NCI-H146 (cell line): ENCODE data around the gene PLA2G2F.

ENCODE experiments used
- DNase-seq: peaks from one replicate; lab custom pipeline; 2025; lab: John Stamatoyannopoulos, UW

PLA2G2F gene

DNA sequence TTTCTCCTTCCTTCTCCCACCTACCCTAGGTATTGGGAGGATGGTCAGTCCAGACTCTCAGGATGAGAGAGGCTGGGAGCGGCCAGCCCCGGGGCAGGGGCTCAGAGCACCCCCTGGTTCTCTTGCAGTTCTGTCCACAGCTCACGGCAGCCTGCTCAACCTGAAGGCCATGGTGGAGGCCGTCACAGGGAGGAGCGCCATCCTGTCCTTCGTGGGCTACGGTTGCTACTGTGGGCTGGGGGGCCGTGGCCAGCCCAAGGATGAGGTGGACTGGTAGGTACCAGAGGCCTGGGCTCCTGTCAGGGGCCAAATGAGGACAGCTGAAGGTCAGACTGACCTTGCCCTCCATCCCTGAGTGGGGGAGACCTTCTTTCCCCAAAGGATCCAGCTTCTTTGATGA is 4.2 kb downstream of the PLA2G2F start:
- DNase-seq: no peak

DNA sequence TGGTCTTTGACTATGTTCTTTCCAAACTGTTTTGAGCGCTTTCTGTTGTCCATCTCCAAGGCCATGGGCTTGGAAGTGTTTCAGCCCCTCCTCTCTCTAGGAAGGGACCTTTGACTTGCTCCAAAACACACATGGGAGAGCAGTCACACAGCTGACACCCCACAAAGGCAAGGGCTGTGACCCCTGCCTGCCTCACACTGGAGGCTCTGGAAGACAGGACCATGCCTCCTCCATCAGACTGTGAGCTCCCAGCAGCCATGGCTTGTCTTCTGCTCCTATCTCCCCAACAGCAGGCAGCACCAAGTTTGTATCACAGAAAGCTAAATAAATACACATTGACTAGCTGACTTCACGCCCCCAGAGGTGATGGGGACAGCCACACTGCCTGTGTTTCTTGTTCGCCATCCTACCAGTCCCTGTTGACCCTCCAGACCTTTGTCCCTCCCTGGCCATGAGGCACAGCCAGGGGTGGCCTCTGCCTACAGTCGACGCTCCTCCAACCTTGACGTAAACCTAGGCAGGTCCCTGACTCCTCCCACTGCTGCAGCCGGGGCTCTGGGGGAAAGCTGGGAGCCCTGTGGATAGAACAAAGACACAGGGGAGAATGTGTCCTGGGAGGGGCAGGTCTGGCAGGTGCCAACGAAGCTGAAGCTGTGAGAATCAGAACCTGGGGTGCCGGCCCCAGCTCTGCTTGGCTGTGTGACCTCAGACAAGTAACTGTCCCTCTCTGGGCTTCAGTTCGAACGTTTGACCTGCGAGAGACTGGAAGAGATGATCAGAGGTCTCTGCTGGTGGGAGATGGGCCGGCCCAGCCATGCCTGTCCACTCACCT is 4.8 kb downstream of the PLA2G2F start:
- DNase-seq: no peak

DNA sequence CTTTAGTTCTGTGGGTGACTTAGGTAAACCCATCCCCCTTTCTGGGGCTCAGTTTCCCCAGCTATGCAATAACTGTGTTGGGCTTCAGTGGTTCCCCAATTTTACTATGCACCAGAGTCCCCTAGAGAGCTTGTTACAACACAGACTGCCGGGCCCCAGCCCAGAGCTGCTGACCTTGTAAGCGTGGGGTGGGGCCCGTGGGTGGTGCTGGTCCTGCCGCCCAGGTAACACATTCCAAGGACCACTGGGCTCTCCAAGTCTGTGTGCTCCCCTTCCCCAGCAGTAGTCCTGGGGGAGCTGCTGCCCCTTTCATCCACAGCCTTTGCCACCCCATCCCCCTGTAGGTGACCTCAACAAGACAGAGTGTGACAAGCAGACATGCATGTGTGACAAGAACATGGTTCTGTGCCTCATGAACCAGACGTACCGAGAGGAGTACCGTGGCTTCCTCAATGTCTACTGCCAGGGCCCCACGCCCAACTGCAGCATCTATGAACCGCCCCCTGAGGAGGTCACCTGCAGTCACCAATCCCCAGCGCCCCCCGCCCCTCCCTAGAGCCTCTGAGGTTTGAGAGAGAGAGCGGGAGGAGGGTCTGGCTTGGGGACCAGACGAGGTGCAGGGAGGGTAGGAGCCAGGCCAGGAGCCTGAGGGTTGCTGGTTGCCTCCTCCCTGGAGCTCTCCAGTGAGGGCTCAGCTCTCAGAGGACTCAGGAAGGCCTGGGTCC is 8.9 kb downstream of the PLA2G2F start:
- DNase-seq: no peak

GRCh38 chr1:20148571-20149500 is 9.7 kb downstream of the PLA2G2F start:
- DNase-seq: no peak

DNA sequence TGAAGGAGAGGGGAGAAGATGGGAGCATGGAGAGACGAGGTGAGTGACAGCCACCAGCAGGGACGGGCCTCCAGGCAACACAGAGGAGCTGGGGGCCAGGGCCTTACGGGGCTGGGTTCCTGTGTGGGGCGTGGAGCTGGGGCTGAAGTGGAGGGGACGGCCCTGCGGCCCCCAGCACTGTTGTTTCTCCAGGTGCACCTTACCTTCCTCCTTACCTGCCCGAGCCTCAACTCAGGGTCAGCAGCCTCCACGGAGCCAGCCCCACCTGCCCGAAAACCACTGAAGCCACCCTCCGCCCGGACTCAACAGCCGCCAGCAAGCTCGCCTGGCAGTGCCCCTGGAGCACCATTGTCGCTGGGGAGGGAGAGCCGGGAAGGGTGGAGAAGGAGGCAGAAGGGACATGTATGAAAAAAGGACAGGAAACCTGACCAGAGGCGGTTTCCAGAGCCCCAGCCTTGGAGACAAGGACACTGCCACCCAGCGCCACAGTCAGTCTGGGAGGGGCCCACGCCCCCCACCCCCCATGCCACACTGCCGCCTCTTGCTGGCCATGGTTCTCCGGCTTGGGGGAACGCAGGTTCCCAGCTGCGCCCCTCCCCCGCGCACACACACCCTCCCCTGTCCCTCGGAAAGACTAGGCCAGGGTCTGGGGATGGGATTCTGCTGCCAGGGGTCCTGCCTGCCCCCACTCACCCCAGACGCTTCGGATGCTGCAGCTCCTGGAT is 10.6 kb downstream of the PLA2G2F start:
- DNase-seq: no peak

- DNase-seq: no peak
Measured at GRCh38 chr1:20150326-20150705, 11.2 kb downstream of the PLA2G2F start.

GRCh38 chr1:20150969-20151368 is 11.8 kb downstream of the PLA2G2F start:
- no peak for DNase-seq

- peak; percentile 62 for DNase-seq
Measured at GRCh38 chr1:20151906-20152598, 12.9 kb downstream of the PLA2G2F start.

GRCh38 chr1:20152599-20152930 is 13.4 kb downstream of the PLA2G2F start:
- DNase-seq: no peak

DNA sequence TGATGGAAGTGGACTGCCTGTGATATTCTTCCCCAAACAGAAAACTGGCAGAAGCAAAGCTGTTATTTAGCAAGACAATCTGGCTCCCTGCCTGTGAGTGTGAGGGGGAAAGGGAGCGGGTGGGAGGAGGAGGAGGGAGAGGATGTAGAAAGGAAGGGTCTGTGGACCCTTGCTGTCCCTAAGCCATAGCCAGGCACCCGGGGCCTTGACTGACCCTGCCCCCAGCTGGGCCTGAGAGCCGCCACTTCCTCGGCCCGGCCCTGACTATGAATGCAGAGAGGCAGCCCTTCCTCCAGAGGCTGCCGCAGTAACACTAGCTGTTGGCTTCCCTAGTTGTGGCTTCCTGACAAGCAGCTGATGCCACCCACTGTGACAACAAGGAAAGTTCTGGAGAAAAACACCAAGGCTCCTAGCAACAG is 13.9 kb downstream of the PLA2G2F start:
- DNase-seq: no peak

- no peak for DNase-seq
Measured at GRCh38 chr1:20154301-20154831, 15.2 kb downstream of the PLA2G2F start.

GRCh38 chr1:20158358-20159070 is 19.4 kb downstream of the PLA2G2F start:
- no peak for DNase-seq

- DNase-seq: no peak
Measured at GRCh38 chr1:20160034-20160433, 20.9 kb downstream of the PLA2G2F start.

- no peak for DNase-seq
Measured at GRCh38 chr1:20164694-20165202, 25.6 kb downstream of the PLA2G2F start.

- DNase-seq: no peak
Measured at GRCh38 chr1:20165522-20165951, 26.4 kb downstream of the PLA2G2F start.

DNA sequence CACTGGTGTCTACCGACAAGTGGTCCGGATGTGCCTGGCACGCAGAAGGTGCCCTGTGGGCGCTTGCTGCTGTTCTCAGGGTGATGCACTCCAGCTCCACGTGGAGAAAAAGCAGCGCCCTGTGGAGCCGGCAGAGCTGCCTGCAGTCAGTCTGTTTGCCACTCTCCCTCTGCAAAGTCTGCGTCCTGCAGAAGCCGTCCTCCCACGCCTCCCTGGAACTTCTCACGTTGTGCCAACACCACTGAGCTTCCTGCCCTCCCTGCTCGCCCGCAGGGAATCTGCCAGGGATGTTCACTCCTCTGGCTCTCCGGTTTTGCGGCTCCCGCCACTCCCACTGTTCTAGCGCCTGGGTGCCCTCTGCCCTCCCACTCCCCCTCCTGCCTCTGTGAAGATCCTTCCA is 26.9 kb downstream of the PLA2G2F start:
- DNase-seq: no peak

- DNase-seq: no peak
Measured at GRCh38 chr1:20167126-20167525, 28.0 kb downstream of the PLA2G2F start.

- no peak for DNase-seq
Measured at GRCh38 chr1:20168564-20169491, 29.7 kb downstream of the PLA2G2F start.

DNA sequence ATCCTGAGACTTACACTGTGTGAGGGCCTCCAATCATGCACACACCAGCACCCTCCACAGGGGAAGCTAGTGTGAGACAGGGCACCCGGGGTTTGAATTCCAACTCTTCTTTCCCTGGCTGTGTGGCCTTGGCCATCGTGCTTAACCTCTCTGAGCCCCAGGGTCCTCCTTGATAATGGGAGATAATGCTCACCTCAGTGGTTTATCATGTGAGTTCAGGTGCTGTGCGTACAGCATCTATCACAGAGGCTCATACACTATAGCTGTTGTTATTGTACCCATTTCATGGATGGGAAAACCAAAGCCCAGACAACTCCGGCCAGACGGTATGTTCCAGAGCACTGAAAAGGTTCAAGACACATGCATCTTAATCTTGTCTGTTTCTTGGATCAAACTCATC is 30.8 kb downstream of the PLA2G2F start:
- no peak for DNase-seq
